Erythroblast (primary cell): ENCODE results near the gene TM6SF1.
"Not testable (repeated sequence)": the region's sequence is repeated elsewhere in the genome, so short reads cannot be mapped to it uniquely, and the experiment has no call there.

Experiments
- DNase-seq, 2 experiments: peaks; one replicate each; lab custom pipeline; 2025; lab: John Stamatoyannopoulos, UW
- GATA1 ChIP-seq: IDR thresholded peaks from 2 replicates; pipeline ENCODE4 v1.6.1; 2011; ENCODE audit warnings: low read depth, mild to moderate bottlenecking, control low read depth, low read length, moderate library complexity
- POLR2A ChIP-seq: IDR thresholded peaks from 2 replicates; pipeline ENCODE4 v1.6.1; 2011; ENCODE audit warnings: mild to moderate bottlenecking, low read length

TM6SF1 gene

DNA sequence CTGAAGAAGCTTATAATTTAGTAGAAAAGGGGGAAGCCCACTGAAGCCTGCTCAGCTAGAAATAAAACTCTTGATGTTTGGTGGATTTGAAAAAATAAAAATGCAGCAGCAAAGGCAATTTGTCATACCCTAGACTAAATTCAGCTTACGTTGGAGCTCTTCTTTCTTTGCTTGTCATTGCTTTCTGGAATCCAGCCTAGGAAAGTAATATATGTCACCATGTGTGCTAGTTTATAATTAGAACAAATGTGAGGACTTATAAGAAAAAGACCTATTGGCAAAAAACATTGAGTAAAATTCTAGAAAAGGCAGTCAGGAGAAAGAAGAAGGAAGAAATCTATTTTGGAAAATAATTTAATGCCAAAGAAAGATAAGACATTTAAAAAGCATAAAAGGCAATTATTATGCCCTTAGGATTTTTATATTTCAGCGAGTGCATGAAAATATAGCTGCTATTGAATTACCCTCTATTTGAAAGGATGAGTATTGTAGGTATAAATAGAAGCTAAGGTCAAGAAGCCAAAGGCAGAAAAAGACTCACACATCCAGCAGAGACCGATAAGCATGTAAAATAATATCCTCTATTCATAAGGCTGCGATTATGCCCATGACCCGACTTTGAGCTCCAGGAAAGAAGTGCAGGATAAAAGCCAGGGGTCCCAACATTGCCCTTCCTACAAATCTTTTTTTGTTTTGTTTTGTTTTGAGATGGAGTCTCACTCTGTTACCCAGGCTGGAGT is 29.8 kb upstream of the TM6SF1 start:
- TF ChIP-seq GATA1 (no peak), POLR2A (no peak)
- no peak for DNase-seq

DNA sequence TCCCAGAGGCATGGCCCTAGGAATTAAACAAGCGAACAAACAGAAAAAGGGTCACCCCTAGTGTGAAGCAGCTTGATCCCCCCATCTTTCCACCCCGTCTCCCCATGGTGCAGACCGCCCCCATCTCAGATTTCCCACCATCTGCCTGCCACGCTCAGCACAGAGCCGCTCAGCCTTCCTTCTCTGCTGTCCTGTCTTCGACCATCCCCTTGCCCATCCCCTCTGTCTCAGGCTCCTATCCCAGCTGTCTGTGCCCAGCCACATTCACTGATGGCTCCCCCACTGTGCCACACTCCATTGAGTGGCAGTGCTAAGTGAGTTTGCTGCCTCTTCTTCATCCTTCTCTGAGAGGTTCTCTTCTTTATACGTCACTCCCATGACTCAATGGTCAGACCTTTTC is 28.7 kb upstream of the TM6SF1 start:
- no peak for DNase-seq
- TF ChIP-seq GATA1 (no peak), POLR2A (no peak)

DNA sequence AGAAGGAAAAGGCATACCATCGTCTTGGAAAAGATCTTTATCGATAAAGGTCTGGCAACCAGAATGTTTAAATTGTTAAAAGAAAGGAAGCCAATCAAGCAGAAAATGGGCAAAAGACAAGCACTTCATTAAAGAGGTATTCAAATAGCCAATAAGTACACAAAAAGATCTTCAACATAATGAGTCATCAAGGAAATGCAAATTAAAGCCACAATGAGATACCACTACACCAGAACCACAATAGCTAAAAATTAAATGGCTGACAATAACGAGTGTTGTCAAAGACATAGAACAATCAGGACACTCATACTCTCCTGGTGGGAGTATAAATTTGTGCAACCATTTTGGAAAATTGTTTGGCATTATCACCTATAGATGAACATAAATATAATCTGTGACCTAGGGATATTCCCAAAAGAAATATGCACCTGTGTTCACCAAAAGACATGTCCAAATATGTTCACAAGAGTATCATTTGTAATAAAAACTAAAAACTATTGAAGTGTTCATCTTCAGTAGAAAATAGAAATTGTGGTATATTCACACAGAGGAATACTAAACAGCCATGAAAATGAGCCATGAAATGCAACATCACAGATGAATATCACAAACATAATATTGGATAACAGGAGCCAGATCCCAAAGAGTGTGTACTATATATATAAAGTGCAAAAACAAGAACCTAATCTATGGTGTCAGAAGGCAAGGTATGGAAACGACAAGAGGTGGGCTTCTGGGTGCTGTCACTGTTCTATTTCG is 26.0 kb upstream of the TM6SF1 start:
- no peak for DNase-seq
- TF ChIP-seq GATA1 (no peak), POLR2A (no peak)

DNA sequence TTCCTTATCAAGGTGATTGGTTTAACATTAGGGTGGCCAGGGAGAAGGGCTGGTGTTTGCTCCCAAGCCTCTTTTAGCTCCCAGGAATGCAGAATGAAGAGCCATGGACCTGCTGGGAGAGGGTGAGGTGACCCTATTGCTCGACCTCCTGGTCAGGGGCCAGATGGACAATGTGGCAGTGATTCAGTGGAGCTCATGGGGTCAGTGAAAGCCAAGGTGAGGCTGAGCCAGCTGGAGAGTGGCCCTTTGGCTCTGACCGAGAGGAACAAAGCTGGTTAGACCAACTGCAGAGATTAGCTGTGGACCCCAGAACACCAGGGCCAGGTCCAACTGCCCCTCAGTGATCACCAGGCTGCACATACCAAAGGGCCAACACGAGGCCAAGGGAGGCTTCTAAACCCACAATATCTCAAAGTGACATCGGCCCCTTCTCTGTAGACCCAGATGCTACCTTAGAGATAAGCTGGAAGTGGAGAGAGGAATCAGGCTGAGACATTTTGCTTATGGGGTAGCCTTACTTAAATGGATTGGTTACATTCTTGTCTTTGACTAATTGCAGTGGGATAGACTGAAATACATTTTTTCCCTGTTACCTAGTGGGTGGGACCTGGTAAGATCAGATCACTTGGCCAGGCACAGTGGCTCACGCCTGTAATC is 24.6 kb upstream of the TM6SF1 start:
- TF ChIP-seq POLR2A (no peak), GATA1 (no peak)
- peak in 1 of 2 experiments; percentile 69 for DNase-seq

DNA sequence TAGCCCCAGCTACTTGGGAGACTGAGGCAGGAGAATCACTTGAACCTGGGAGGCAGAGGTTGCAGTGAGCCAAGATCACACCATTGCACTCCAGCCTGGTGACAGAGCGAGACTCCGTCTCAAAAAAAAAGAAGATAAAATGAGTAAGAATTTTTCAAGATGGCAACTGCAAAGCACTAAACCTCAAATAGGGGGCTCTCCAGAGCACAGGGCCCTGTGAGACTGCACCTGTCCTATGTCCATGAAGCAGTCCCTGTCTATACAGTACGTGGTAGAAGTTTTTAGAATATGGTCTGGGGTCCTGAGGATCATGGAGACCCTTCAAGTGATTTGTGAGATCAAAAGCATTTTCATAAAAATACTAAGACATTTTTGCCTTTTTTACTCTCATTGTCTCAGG is 22.0 kb upstream of the TM6SF1 start:
- DNase-seq = not testable (repeated sequence)

DNA sequence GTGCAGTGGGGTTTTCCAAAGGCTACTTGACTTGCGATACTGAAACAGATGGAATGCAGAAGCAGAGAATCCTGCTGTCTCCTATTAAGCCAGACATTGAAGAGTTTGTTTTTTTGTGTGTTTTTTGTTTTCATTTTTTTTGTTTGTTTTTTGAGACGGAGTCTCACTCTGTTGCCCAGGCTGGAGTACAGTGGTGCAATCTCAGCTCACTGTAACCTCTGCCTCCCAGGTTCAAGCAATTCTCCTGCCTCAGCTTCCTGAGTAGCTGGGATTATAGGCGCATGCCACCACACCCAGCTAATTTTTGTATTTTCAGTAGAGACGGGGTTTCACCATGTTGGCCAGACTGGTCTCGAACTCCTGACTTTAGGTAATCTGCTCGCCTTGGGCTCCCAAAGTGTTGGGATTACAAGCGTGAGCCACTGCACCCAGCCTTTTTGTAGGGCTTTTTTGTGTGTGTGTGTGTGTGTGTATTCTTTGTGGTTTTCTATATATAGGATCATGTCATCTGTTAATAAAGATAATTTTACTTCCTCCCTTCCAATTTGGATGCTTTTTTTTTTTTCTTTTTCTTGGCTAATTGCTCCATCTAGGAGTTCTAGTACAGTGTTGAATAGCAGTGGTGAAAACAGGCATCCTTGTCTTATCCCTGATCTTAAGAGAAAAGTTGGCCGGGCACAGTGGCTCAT is 21.4 kb upstream of the TM6SF1 start:
- DNase-seq = not testable (repeated sequence)

DNA sequence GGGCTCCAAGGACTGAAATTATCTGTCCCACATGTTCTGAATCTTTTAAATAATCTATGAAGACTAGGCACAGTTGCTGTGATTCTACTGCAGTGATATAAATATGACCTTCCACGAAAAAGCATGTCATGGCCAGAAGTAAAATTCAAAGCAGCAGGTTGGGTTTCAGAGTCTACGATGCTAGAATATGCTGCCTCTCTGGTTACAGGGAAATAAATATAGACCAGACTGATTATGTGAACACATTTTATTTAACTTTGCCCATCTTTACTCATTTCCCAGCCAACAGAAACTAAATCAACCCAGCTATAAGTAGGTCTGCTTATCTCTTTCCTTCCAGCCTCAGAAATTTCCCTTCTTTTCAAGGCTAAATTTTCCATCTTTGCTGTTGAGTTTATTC is 19.9 kb upstream of the TM6SF1 start:
- TF ChIP-seq POLR2A = no peak
- no peak for TF ChIP-seq GATA1
- no peak for DNase-seq

DNA sequence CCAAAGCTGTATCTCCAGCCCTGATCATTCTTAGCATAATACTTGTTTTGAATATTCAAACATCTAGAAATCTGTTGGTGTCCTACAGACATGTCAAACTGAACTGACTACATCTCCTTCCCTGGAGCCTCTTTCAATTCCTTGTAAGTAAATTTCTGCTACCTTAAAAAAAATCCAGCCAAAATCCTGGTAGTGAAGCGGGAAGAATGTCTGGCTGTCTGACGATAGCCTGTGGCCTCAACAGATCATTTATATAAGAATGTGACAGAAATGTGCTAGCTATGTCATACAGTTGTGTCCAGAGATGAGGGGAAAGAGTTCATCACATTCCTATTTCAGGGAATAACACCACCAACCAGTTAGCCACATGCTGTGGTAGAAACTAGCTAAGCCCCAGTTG is 18.6 kb upstream of the TM6SF1 start:
- no peak for DNase-seq
- TF ChIP-seq POLR2A (no peak), GATA1 (no peak)

DNA sequence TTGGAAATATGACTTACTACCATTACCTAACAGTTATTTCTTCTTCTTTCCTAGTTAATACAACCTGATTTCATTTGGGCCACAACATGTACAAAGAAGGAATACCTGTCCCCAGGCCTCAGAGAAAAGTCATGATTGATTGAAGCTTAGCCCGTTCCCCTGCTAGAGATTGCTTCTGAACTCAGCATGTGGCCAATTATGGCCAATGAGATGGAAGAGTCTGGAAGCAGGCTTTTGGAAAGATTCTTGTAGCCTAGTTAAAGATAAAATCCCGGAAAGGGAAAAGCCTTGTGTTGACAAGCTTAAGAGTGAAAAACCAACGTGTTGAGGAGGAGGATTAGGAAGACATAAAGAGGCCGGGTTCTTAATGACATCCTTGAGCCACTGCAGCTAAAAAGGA is 17.0 kb upstream of the TM6SF1 start:
- no peak for TF ChIP-seq GATA1
- no peak for TF ChIP-seq POLR2A
- DNase-seq = no peak

DNA sequence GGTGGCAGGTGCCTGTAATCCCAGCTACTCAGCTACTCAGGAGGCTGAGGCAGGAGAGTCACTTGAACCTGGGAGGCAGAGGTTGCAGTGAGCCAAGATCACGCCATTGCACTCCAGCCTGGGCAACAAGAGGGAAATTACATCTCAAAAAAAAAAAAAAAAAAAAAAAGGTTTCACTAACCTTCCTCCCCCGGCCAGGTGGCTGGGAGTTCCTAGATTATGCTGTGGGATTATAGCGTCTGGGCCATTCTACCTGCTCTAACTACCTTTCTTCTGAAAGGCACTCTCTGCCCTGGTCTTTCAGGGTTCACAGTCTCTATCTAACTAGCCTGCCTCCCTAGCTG is 15.5 kb upstream of the TM6SF1 start:
- DNase-seq = not testable (repeated sequence)

DNA sequence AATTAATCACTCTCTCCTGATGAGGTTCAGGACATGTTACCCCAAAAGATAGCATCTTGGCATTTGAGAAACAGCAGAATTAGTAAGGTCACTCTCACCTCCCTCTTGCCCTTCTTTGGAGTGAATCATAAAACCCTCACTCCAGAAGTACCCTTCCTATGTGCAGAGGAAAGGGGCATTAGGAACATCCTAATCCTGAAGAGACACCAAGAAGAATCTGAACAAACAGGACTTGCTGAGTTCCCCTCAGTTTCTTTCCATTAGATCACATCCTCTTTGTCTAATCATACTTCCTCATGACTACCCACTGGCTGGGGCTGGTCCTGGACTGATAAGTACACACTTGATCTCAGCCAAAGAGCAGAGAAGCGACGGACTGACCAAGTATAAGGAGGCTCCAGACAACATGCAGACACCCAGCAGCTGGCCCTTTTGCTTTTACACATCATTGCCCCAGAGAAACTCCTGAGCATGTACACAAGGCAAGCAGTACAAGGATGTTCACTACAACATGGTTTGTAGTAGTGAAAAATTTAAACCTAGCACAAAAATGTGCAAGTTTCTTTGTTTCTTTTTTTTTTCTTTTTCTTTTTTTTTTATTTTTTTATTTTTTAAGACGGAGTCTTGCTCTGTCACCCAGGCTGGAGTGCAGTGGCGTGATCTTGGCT is 15.0 kb upstream of the TM6SF1 start:
- peak; percentile 89 to 95 for DNase-seq
- peak; percentile 91 for TF ChIP-seq POLR2A
- TF ChIP-seq GATA1 = no peak

DNA sequence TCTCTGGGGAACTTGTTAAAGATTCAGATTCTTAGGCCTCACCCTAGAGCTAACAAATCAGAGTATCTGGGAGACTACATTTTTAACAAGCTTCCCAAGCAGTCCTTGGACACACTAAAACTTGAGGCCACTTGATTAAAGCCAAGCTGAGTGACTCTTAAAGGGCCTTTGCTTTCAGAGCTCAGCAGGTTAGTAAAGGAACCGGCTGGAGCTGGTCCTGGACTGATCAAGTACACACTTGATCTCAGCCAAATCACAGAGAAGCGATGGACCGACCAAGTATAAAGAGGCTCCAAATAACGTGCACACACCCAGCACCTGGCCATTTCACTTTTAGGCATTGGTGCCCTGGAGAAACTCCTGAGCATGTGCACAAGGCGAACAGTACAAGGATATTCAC is 12.9 kb upstream of the TM6SF1 start:
- TF ChIP-seq GATA1 = no peak
- TF ChIP-seq POLR2A = no peak
- no peak for DNase-seq

DNA sequence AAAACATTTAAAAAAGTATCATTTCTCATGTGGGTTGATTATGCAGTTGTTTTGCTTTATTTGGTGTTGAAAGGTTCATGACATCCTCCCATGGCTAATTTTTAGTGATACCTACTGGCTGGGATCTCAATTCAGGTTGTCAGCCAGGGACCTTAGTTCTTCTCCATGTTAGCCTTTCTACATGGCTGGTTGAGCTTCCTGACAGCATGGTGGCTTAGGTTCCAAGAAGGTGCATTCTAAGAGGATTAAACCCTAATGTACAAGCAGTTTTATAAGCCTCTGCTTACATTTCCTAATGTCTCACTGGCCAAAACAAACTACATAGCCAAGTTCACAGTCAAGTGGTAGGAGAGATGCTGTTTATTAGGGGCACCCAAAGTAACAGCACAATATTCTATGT is 9.4 kb upstream of the TM6SF1 start:
- no peak for DNase-seq
- no peak for TF ChIP-seq POLR2A
- no peak for TF ChIP-seq GATA1

DNA sequence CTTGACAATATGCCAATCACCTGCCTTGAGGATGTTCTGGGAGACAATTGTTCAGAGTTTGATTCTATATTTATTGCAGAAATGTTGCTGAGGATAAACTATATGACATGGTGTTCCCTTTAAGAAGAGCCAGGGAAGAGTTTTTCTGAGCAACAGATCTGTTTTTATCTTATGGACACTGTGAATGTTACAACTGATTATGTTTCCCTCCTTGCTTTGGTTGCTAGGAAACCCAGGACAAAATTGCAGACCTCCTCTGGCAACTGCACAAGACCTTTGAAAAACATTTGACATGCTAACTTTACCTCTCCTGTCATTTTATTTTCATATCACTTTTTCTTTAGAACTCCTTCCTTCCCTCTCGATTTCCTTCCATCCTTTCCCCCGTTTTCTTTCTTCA is 8.2 kb upstream of the TM6SF1 start:
- DNase-seq = peak; percentile 8 to 53
- TF ChIP-seq GATA1 (no peak), POLR2A (no peak)
